Measurements from ENCODE around the gene ASCL5.

Gene ASCL5

GRCh38 chr1:201100169-201100930 lies 26.6 kb downstream of the ASCL5 start:
- H3K4me1 ChIP-seq (ENCODE audit: control insufficient read depth, insufficient read depth, low read length): no peaks in the 10 kb centered on the region
- H3K9ac ChIP-seq (ENCODE audit: low read depth, low read length): no peak overlapping the region
- H3K4me3 ChIP-seq (ENCODE audit: low read depth, low read length): no peak overlapping the region
- peaks cover 2% of the 10 kb centered on the region for H3K27me3 ChIP-seq (ENCODE audit: control insufficient read depth, insufficient read depth, low read length)
- H3K9me3 ChIP-seq (ENCODE audit: control insufficient read depth, insufficient read depth, low read length): no peaks in the 10 kb centered on the region
- H3K36me3 ChIP-seq (ENCODE audit: control insufficient read depth, insufficient read depth, low read length): no peaks in the 10 kb centered on the region

- no peaks in the 10 kb centered on the region for H3K36me3 ChIP-seq (ENCODE audit: control insufficient read depth, insufficient read depth, low read length)
Measured at GRCh38 chr1:201098992-201099677, 27.8 kb downstream of the ASCL5 start.

GRCh38 chr1:201096977-201097856 lies 29.8 kb downstream of the ASCL5 start:
- Histone ChIP-seq H3K27me3 (ENCODE audit: control insufficient read depth, insufficient read depth, low read length) (no peaks in the 10 kb centered on the region), H3K4me3 (ENCODE audit: low read depth, low read length) (no peak overlapping the region), H3K9ac (ENCODE audit: low read depth, low read length) (no peak overlapping the region), H3K36me3 (ENCODE audit: control insufficient read depth, insufficient read depth, low read length) (no peaks in the 10 kb centered on the region), H3K4me1 (ENCODE audit: control insufficient read depth, insufficient read depth, low read length) (no peaks in the 10 kb centered on the region), H3K9me3 (ENCODE audit: control insufficient read depth, insufficient read depth, low read length) (no peaks in the 10 kb centered on the region)

More at GRCh38 chr1:201098992-201099677, 27.8 kb downstream of the ASCL5 start:
- H3K9ac ChIP-seq (ENCODE audit: low read depth, low read length): no peak overlapping the region
- H3K9me3 ChIP-seq (ENCODE audit: control insufficient read depth, insufficient read depth, low read length): no peaks in the 10 kb centered on the region
- no peaks in the 10 kb centered on the region for H3K27me3 ChIP-seq (ENCODE audit: control insufficient read depth, insufficient read depth, low read length)
- no peak overlapping the region for H3K4me3 ChIP-seq (ENCODE audit: low read depth, low read length)
- H3K4me1 ChIP-seq (ENCODE audit: control insufficient read depth, insufficient read depth, low read length): no peaks in the 10 kb centered on the region

GRCh38 chr1:201096041-201096461 lies 30.9 kb downstream of the ASCL5 start:
- Histone ChIP-seq H3K9ac (ENCODE audit: low read depth, low read length) (no peak overlapping the region), H3K36me3 (ENCODE audit: control insufficient read depth, insufficient read depth, low read length) (no peaks in the 10 kb centered on the region), H3K4me1 (ENCODE audit: control insufficient read depth, insufficient read depth, low read length) (no peaks in the 10 kb centered on the region), H3K4me3 (ENCODE audit: low read depth, low read length) (no peak overlapping the region), H3K9me3 (ENCODE audit: control insufficient read depth, insufficient read depth, low read length) (no peaks in the 10 kb centered on the region), H3K27me3 (ENCODE audit: control insufficient read depth, insufficient read depth, low read length) (no peaks in the 10 kb centered on the region)

- no peaks in the 10 kb centered on the region for H3K9me3 ChIP-seq (ENCODE audit: control insufficient read depth, insufficient read depth, low read length)
- no peaks in the 10 kb centered on the region for H3K27me3 ChIP-seq (ENCODE audit: control insufficient read depth, insufficient read depth, low read length)
- H3K4me3 ChIP-seq (ENCODE audit: low read depth, low read length): no peak overlapping the region
- no peaks in the 10 kb centered on the region for H3K4me1 ChIP-seq (ENCODE audit: control insufficient read depth, insufficient read depth, low read length)
- no peaks in the 10 kb centered on the region for H3K36me3 ChIP-seq (ENCODE audit: control insufficient read depth, insufficient read depth, low read length)
- no peak overlapping the region for H3K9ac ChIP-seq (ENCODE audit: low read depth, low read length)
Measured at GRCh38 chr1:201095581-201095980, 31.4 kb downstream of the ASCL5 start.

- H3K9me3 ChIP-seq (ENCODE audit: control insufficient read depth, insufficient read depth, low read length): no peaks in the 10 kb centered on the region
- H3K4me1 ChIP-seq (ENCODE audit: control insufficient read depth, insufficient read depth, low read length): no peaks in the 10 kb centered on the region
- no peak overlapping the region for H3K4me3 ChIP-seq (ENCODE audit: low read depth, low read length)
- no peaks in the 10 kb centered on the region for H3K36me3 ChIP-seq (ENCODE audit: control insufficient read depth, insufficient read depth, low read length)
- no peaks in the 10 kb centered on the region for H3K27me3 ChIP-seq (ENCODE audit: control insufficient read depth, insufficient read depth, low read length)
- H3K9ac ChIP-seq (ENCODE audit: low read depth, low read length): no peak overlapping the region
Measured at GRCh38 chr1:201094832-201095231, 32.2 kb downstream of the ASCL5 start.

- Histone ChIP-seq H3K4me3 (ENCODE audit: low read depth, low read length) (no peak overlapping the region), H3K9me3 (ENCODE audit: control insufficient read depth, insufficient read depth, low read length) (no peaks in the 10 kb centered on the region), H3K4me1 (ENCODE audit: control insufficient read depth, insufficient read depth, low read length) (peaks cover 2% of the 10 kb centered on the region), H3K9ac (ENCODE audit: low read depth, low read length) (no peak overlapping the region), H3K36me3 (ENCODE audit: control insufficient read depth, insufficient read depth, low read length) (no peaks in the 10 kb centered on the region), H3K27me3 (ENCODE audit: control insufficient read depth, insufficient read depth, low read length) (no peaks in the 10 kb centered on the region)
Measured at GRCh38 chr1:201093962-201094361, 33.0 kb downstream of the ASCL5 start.

GRCh38 chr1:201093561-201093960 lies 33.4 kb downstream of the ASCL5 start:
- Histone ChIP-seq H3K9ac (ENCODE audit: low read depth, low read length) (no peak overlapping the region), H3K36me3 (ENCODE audit: control insufficient read depth, insufficient read depth, low read length) (no peaks in the 10 kb centered on the region), H3K9me3 (ENCODE audit: control insufficient read depth, insufficient read depth, low read length) (no peaks in the 10 kb centered on the region), H3K4me1 (ENCODE audit: control insufficient read depth, insufficient read depth, low read length) (peaks cover 2% of the 10 kb centered on the region), H3K4me3 (ENCODE audit: low read depth, low read length) (no peak overlapping the region), H3K27me3 (ENCODE audit: control insufficient read depth, insufficient read depth, low read length) (no peaks in the 10 kb centered on the region)

GRCh38 chr1:201092738-201093137 lies 34.2 kb downstream of the ASCL5 start:
- Histone ChIP-seq H3K9me3 (ENCODE audit: control insufficient read depth, insufficient read depth, low read length) (no peaks in the 10 kb centered on the region), H3K4me1 (ENCODE audit: control insufficient read depth, insufficient read depth, low read length) (peaks cover 2% of the 10 kb centered on the region), H3K9ac (ENCODE audit: low read depth, low read length) (no peak overlapping the region), H3K4me3 (ENCODE audit: low read depth, low read length) (no peak overlapping the region), H3K36me3 (ENCODE audit: control insufficient read depth, insufficient read depth, low read length) (no peaks in the 10 kb centered on the region), H3K27me3 (ENCODE audit: control insufficient read depth, insufficient read depth, low read length) (no peaks in the 10 kb centered on the region)

GRCh38 chr1:201091256-201091655 lies 35.7 kb downstream of the ASCL5 start:
- Histone ChIP-seq H3K36me3 (ENCODE audit: control insufficient read depth, insufficient read depth, low read length) (no peaks in the 10 kb centered on the region), H3K9me3 (ENCODE audit: control insufficient read depth, insufficient read depth, low read length) (no peaks in the 10 kb centered on the region), H3K4me3 (ENCODE audit: low read depth, low read length) (no peak overlapping the region), H3K4me1 (ENCODE audit: control insufficient read depth, insufficient read depth, low read length) (peaks cover 2% of the 10 kb centered on the region), H3K27me3 (ENCODE audit: control insufficient read depth, insufficient read depth, low read length) (no peaks in the 10 kb centered on the region), H3K9ac (ENCODE audit: low read depth, low read length) (no peak overlapping the region)

- H3K4me1 ChIP-seq (ENCODE audit: control insufficient read depth, insufficient read depth, low read length): peaks cover 2% of the 10 kb centered on the region
- no peaks in the 10 kb centered on the region for H3K36me3 ChIP-seq (ENCODE audit: control insufficient read depth, insufficient read depth, low read length)
- no peaks in the 10 kb centered on the region for H3K9me3 ChIP-seq (ENCODE audit: control insufficient read depth, insufficient read depth, low read length)
- no peak overlapping the region for H3K4me3 ChIP-seq (ENCODE audit: low read depth, low read length)
- no peak overlapping the region for H3K9ac ChIP-seq (ENCODE audit: low read depth, low read length)
- peaks cover 2% of the 10 kb centered on the region for H3K27me3 ChIP-seq (ENCODE audit: control insufficient read depth, insufficient read depth, low read length)
Measured at GRCh38 chr1:201090541-201090940, 36.4 kb downstream of the ASCL5 start.
